HUES48 (cell line): Measurements from ENCODE around the gene TEX11.
"Not testable (repeated sequence)": the region's sequence is repeated elsewhere in the genome, so short reads cannot be mapped to it uniquely, and the experiment has no call there.

ENCODE experiments used
- H3K27ac ChIP-seq: one replicate; pipeline ENCODE4 v1.7.0; 2013; ENCODE audit warnings: low read depth, low read length, inconsistent platforms
- H3K27me3 ChIP-seq: 2 replicates; pipeline ENCODE4 v1.6.1; 2013; ENCODE audit warnings: mild to moderate bottlenecking, low read length; ENCODE audit not compliant: control insufficient read depth, insufficient read depth
- H3K36me3 ChIP-seq: 2 replicates; pipeline ENCODE4 v1.6.1; 2013; ENCODE audit warnings: low read length; ENCODE audit not compliant: control insufficient read depth, insufficient read depth
- H3K4me1 ChIP-seq: 2 replicates; pipeline ENCODE4 v1.6.1; 2013; ENCODE audit warnings: mild to moderate bottlenecking, low read length; ENCODE audit not compliant: control insufficient read depth, insufficient read depth
- H3K4me3 ChIP-seq: 2 replicates; pipeline ENCODE4 v1.5.1; 2013; ENCODE audit warnings: mild to moderate bottlenecking, low read depth, low read length
- H3K9ac ChIP-seq: 2 replicates; pipeline ENCODE4 v1.6.1; 2013; ENCODE audit warnings: mild to moderate bottlenecking, low read depth, low read length, moderate library complexity
- H3K9me3 ChIP-seq: 2 replicates; pipeline ENCODE4 v1.6.1; 2013; ENCODE audit warnings: low read length; ENCODE audit not compliant: control insufficient read depth, insufficient read depth

TEX11 gene

DNA sequence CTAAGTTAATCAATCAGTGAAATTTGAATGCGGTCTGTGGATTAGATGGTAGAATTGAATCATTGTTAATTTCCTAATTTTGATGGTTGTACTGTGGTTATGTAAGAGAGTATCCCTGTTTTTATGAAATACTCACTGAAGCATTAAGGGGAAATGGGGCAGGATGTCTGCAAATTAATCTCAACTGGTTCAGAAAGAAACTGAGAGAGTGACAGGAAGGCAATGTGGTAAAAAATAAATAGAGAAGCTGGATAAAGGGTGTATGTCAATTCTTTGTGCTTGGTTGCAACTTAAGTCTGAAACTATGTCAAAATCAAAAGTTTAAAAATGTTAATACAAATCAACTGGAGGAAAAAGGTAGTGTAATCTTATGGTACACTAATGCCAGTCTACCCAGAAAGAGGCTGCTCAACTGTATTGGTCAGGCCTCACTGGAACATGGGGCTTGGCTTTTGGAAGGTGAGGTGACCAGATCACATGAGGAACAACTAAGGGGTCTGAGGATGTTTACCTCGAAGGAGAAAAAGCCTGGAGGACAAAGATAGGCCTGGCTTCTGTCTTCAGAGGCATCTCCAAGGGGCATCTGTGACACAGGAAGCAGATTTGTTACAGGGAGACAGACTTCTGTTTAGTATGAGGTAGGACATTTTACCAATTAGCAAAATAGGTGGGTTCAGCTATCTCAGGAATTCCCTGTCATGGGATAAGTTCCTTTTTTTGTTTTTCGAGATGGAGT lies 380.7 kb downstream of the TEX11 start:
- H3K4me1 ChIP-seq: no peaks in the 10 kb centered on the region
- H3K36me3 ChIP-seq: no peaks in the 10 kb centered on the region
- no peaks in the 10 kb centered on the region for H3K27me3 ChIP-seq
- no peak overlapping the region for H3K9ac ChIP-seq
- H3K9me3 ChIP-seq: peaks cover 35% of the 10 kb centered on the region
- no peak overlapping the region for H3K4me3 ChIP-seq
- no peak overlapping the region for H3K27ac ChIP-seq

DNA sequence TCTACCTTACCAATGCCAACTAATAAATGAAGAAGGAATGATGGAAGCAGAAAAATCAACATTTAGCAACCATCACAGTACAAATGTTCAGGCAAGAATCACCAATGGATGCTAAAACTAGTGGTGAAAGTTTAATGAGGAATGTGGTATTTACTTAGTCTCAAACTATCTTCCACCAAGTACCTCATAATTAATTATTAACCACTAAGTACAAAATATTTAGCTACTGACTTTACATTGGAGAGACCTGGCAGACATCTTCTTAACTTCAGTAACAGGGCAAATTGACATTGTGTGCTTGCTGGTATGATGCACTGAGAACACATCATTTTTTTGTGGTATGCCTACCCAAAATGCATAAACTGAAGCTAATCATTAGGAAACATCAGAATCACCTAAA lies 381.5 kb downstream of the TEX11 start:
- no peaks in the 10 kb centered on the region for H3K27me3 ChIP-seq
- H3K4me1 ChIP-seq: no peaks in the 10 kb centered on the region
- H3K4me3 ChIP-seq: no peak overlapping the region

DNA sequence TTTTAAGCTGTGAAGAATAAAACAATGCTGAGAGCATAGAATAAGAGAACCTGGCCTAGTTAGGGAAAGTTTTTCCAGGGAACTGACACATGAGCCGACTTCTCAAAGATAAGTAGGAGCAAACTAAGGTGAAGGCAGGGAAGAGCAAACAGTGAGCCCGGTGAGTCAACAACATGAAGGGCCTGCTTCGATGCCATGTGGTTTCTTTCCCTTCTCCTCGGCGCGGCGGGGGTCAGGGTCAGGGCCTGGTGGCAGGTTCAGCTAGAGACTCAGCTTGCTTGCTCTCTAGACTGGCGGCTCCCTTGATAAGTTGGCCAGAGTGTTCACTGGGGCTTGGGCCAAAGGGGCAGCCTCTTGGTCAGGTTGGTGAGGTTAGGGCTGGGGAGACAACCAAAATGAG lies 382.8 kb downstream of the TEX11 start:
- H3K4me1 ChIP-seq: no peaks in the 10 kb centered on the region
- H3K27me3 ChIP-seq: no peaks in the 10 kb centered on the region
- H3K36me3 ChIP-seq: no peaks in the 10 kb centered on the region
- H3K27ac ChIP-seq: no peak overlapping the region
- H3K4me3 ChIP-seq: no peak overlapping the region
- H3K9me3 ChIP-seq: peaks cover 41% of the 10 kb centered on the region
- no peak overlapping the region for H3K9ac ChIP-seq

More for the DNA sequence above, 381.5 kb downstream of the TEX11 start:
- H3K36me3 ChIP-seq: no peaks in the 10 kb centered on the region
- H3K27ac ChIP-seq: no peak overlapping the region
- peaks cover 39% of the 10 kb centered on the region for H3K9me3 ChIP-seq
- no peak overlapping the region for H3K9ac ChIP-seq

GRCh38 chrX:70515692-70516091 lies 392.8 kb downstream of the TEX11 start:
- not testable (repeated sequence) for H3K27me3 ChIP-seq, H3K9me3 ChIP-seq, H3K27ac ChIP-seq, H3K4me1 ChIP-seq, H3K36me3 ChIP-seq, H3K9ac ChIP-seq, H3K4me3 ChIP-seq

- not testable (repeated sequence) for H3K4me3 ChIP-seq, H3K9me3 ChIP-seq, H3K27me3 ChIP-seq, H3K4me1 ChIP-seq, H3K36me3 ChIP-seq, H3K9ac ChIP-seq, H3K27ac ChIP-seq
Measured at GRCh38 chrX:70515270-70515669, 393.2 kb downstream of the TEX11 start.

DNA sequence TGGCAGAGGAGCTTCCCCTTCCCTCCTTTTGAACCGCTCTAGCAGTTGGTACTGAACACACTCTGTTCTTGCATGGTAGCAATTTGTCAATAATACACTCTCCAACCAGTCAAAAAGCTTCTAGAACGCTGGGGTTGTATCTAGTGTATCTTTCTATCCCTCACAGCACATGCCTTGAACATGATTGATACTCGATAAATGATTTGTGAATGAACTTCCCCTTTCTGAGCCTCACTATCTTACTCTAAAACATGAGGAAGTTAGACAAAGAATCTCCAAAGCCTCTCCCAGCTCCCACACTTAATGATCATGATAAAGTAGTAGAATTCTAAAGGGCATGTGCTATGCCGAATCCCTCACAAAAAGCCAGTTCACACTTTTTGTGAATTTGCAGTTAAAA lies 399.4 kb downstream of the TEX11 start:
- H3K4me1 ChIP-seq: peaks cover 9% of the 10 kb centered on the region
- H3K36me3 ChIP-seq: peaks cover 12% of the 10 kb centered on the region; the same call in 1 of the 2 replicates
- H3K4me3 ChIP-seq: no peak overlapping the region
- H3K9ac ChIP-seq: no peak overlapping the region
- peaks cover 27% of the 10 kb centered on the region for H3K9me3 ChIP-seq
- peak overlapping the region; percentile 63 for H3K27ac ChIP-seq
- H3K27me3 ChIP-seq: no peaks in the 10 kb centered on the region

GRCh38 chrX:70508296-70508911 lies 400.1 kb downstream of the TEX11 start:
- Histone ChIP-seq H3K36me3 (peaks cover 18% of the 10 kb centered on the region), H3K4me1 (peaks cover 9% of the 10 kb centered on the region), H3K27me3 (no peaks in the 10 kb centered on the region), H3K9ac (no peak overlapping the region), H3K4me3 (peak overlapping the region; percentile 7), H3K27ac (peak overlapping the region; percentile 63), H3K9me3 (peaks cover 27% of the 10 kb centered on the region)

DNA sequence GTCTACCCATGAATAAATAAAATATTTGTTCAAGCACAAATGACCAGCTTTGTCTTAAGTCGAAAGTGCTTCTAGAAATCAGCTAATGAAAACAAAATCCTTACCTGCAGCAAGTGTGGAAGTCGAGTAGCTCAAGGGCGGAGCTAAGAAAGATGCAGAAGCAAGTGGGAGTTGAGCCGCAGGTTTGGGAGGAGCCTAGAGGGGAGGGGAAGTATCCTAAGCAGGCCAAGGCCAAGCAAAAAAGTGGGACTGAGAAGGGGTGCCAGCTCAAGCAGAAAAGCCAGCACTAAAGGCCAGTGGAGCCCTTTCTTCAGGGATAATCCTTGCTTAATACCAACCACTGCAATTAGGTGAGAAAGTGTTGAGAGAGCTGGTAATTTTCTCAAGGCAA lies 403.1 kb downstream of the TEX11 start:
- H3K4me1 ChIP-seq: peaks cover 9% of the 10 kb centered on the region
- no peak overlapping the region for H3K4me3 ChIP-seq
- peaks cover 48% of the 10 kb centered on the region for H3K36me3 ChIP-seq
- H3K27ac ChIP-seq: no peak overlapping the region
- H3K9ac ChIP-seq: no peak overlapping the region
- H3K9me3 ChIP-seq: peaks cover 41% of the 10 kb centered on the region
- no peaks in the 10 kb centered on the region for H3K27me3 ChIP-seq

GRCh38 chrX:70504772-70505450 lies 403.6 kb downstream of the TEX11 start:
- H3K9ac ChIP-seq: no peak overlapping the region
- no peaks in the 10 kb centered on the region for H3K27me3 ChIP-seq
- no peak overlapping the region for H3K4me3 ChIP-seq
- H3K36me3 ChIP-seq: peaks cover 52% of the 10 kb centered on the region
- H3K9me3 ChIP-seq: peaks cover 42% of the 10 kb centered on the region
- peaks cover 9% of the 10 kb centered on the region for H3K4me1 ChIP-seq
- no peak overlapping the region for H3K27ac ChIP-seq

GRCh38 chrX:70500826-70501225 lies 407.7 kb downstream of the TEX11 start:
- H3K27ac ChIP-seq: no peak overlapping the region
- H3K9me3 ChIP-seq: peaks cover 50% of the 10 kb centered on the region
- no peak overlapping the region for H3K4me3 ChIP-seq
- peaks cover 93% of the 10 kb centered on the region for H3K36me3 ChIP-seq
- no peaks in the 10 kb centered on the region for H3K4me1 ChIP-seq
- H3K9ac ChIP-seq: no peak overlapping the region
- no peaks in the 10 kb centered on the region for H3K27me3 ChIP-seq

DNA sequence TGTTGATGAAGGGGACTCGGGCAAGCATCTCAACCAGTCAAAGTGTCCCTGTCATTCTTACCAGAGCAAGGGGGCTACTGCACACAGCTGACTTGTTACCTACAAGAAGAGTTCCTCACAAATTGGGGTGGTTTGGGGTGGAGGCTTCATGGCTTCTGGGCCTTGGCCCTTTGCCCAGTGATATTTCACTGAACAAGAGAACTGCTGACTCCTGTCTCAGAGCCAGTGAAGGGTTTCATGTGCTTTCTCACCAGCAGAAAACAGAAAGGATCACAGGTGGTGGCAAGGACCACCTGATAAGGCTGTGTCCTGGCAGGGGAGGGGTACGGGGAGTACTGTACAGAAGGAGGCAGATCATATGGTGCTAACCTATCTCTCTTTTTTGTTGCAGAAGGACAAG lies 410.4 kb downstream of the TEX11 start:
- peaks cover 55% of the 10 kb centered on the region for H3K9me3 ChIP-seq
- H3K4me1 ChIP-seq: no peaks in the 10 kb centered on the region
- H3K9ac ChIP-seq: no peak overlapping the region
- no peak overlapping the region for H3K4me3 ChIP-seq
- no peaks in the 10 kb centered on the region for H3K27me3 ChIP-seq
- peaks cover 99% of the 10 kb centered on the region for H3K36me3 ChIP-seq
- H3K27ac ChIP-seq: no peak overlapping the region
